ENCODE results near the gene CEP170. TPM values are rescaled to one million over a fixed set of nuclear protein-coding genes. Genes with fewer than 3 reads are reported as not detected.
"Not testable (repeated sequence)": the region's sequence is repeated elsewhere in the genome, so short reads cannot be mapped to it uniquely, and the experiment has no call there.

Gene CEP170
- total RNA-seq, 2 donors from 2014 or later = 11.6 to 17.5 TPM

GRCh38 chr1:243227622-243228021, 27.5 kb downstream of the CEP170 start:
- intact Hi-C loops (cut with DNase I) = no loop called here
- no peaks in the 10 kb centered on the region for H3K36me3 ChIP-seq

GRCh38 chr1:243218059-243218458, 37.0 kb downstream of the CEP170 start:
- no peak overlapping the region for H3K27ac ChIP-seq
- no peaks in the 10 kb centered on the region for H3K4me1 ChIP-seq
- no peak overlapping the region for H3K4me3 ChIP-seq
- intact Hi-C loops (cut with DNase I) = no loop called here
- H3K27me3 ChIP-seq = no peaks in the 10 kb centered on the region
- no peak for DNase-seq
- H3K36me3 ChIP-seq = no peaks in the 10 kb centered on the region
- no peaks in the 10 kb centered on the region for H3K9me3 ChIP-seq
- no peak overlapping the region for H3K9ac ChIP-seq (ENCODE audit: low read depth in 2 of 2, low read length in 2 of 2)
- TF ChIP-seq CTCF (IDR thresholded peaks at IDR 0.05) = no peak

More at GRCh38 chr1:243227622-243228021, 27.5 kb downstream of the CEP170 start:
- no peak overlapping the region for H3K4me3 ChIP-seq
- no peaks in the 10 kb centered on the region for H3K27me3 ChIP-seq
- DNase-seq = no peak
- no peak overlapping the region for H3K27ac ChIP-seq
- no peak for TF ChIP-seq CTCF (IDR thresholded peaks at IDR 0.05)
- no peak overlapping the region for H3K9ac ChIP-seq (ENCODE audit: low read depth in 2 of 2, low read length in 2 of 2)
- no peaks in the 10 kb centered on the region for H3K4me1 ChIP-seq
- H3K9me3 ChIP-seq = no peaks in the 10 kb centered on the region

GRCh38 chr1:243217349-243217748, 37.7 kb downstream of the CEP170 start:
- H3K4me3 ChIP-seq = no peak overlapping the region
- no peak overlapping the region for H3K9ac ChIP-seq (ENCODE audit: low read depth in 2 of 2, low read length in 2 of 2)
- H3K4me1 ChIP-seq = no peaks in the 10 kb centered on the region
- H3K9me3 ChIP-seq = no peaks in the 10 kb centered on the region
- intact Hi-C loops (cut with DNase I) = no loop called here
- no peaks in the 10 kb centered on the region for H3K27me3 ChIP-seq
- no peaks in the 10 kb centered on the region for H3K36me3 ChIP-seq
- TF ChIP-seq CTCF (IDR thresholded peaks at IDR 0.05) = no peak
- H3K27ac ChIP-seq = no peak overlapping the region
- DNase-seq = no peak

- Histone ChIP-seq H3K4me1 (no peaks in the 10 kb centered on the region), H3K27ac (no peak overlapping the region), H3K9me3 (no peaks in the 10 kb centered on the region), H3K4me3 (no peak overlapping the region), H3K9ac (ENCODE audit: low read depth in 2 of 2, low read length in 2 of 2) (no peak overlapping the region), H3K27me3 (no peaks in the 10 kb centered on the region), H3K36me3 (no peaks in the 10 kb centered on the region)
- TF ChIP-seq CTCF (IDR thresholded peaks at IDR 0.05) = no peak
- DNase-seq = no peak
- intact Hi-C loops (cut with DNase I) = no loop called here
Observed at GRCh38 chr1:243216741-243217140, 38.3 kb downstream of the CEP170 start.

- H3K9ac ChIP-seq (ENCODE audit: low read depth in 2 of 2, low read length in 2 of 2); DNase-seq; intact Hi-C loops (cut with DNase I): not testable (repeated sequence)
Observed at GRCh38 chr1:243215276-243215875, 39.7 kb downstream of the CEP170 start.

GRCh38 chr1:243213045-243213787, 41.9 kb downstream of the CEP170 start:
- intact Hi-C loops (cut with DNase I) = no loop called here
- H3K27ac ChIP-seq = no peak overlapping the region
- TF ChIP-seq CTCF (IDR thresholded peaks at IDR 0.05) = no peak

More at GRCh38 chr1:243215276-243215875, 39.7 kb downstream of the CEP170 start:
- not testable (repeated sequence) for H3K4me3 ChIP-seq, H3K4me1 ChIP-seq, H3K36me3 ChIP-seq, H3K9me3 ChIP-seq, H3K27ac ChIP-seq, H3K27me3 ChIP-seq

GRCh38 chr1:243211984-243212383, 43.1 kb downstream of the CEP170 start:
- DNase-seq; H3K27ac ChIP-seq; intact Hi-C loops (cut with DNase I): not testable (repeated sequence)

More at GRCh38 chr1:243213045-243213787, 41.9 kb downstream of the CEP170 start:
- no peak overlapping the region for H3K9ac ChIP-seq (ENCODE audit: low read depth in 2 of 2, low read length in 2 of 2)
- H3K4me3 ChIP-seq = no peak overlapping the region
- no peaks in the 10 kb centered on the region for H3K27me3 ChIP-seq
- H3K9me3 ChIP-seq = no peaks in the 10 kb centered on the region
- H3K4me1 ChIP-seq = no peaks in the 10 kb centered on the region
- H3K36me3 ChIP-seq = no peaks in the 10 kb centered on the region
- no peak for DNase-seq

GRCh38 chr1:243205026-243205501, 50.0 kb downstream of the CEP170 start:
- H3K4me1 ChIP-seq; DNase-seq; H3K4me3 ChIP-seq; H3K9me3 ChIP-seq; H3K27me3 ChIP-seq; intact Hi-C loops (cut with DNase I); H3K27ac ChIP-seq; H3K36me3 ChIP-seq; H3K9ac ChIP-seq (ENCODE audit: low read depth in 2 of 2, low read length in 2 of 2): not testable (repeated sequence)

More at GRCh38 chr1:243211984-243212383, 43.1 kb downstream of the CEP170 start:
- H3K36me3 ChIP-seq; H3K4me1 ChIP-seq; H3K9ac ChIP-seq (ENCODE audit: low read depth in 2 of 2, low read length in 2 of 2); H3K4me3 ChIP-seq; H3K9me3 ChIP-seq; H3K27me3 ChIP-seq: not testable (repeated sequence)

Data from colonic mucosa (tissue), 4 donors.